C4-2B (cell line): ENCODE measurements around the gene GUCY2F.

Experiments
- H3K27ac ChIP-seq: fragments of 450-650 bp; 2 replicates; pipeline ENCODE4 v1.5.1; 2017
- ZFX ChIP-seq: fragments of 450-650 bp; IDR thresholded peaks from 2 replicates; pipeline ENCODE4 v1.6.1; 2017
- TF ChIP-seq, protein P1 (sequence below): fragments of 450-650 bp; conservative IDR thresholded peaks from 2 replicates; pipeline ENCODE4 v1.5.1; 2017; ENCODE audit warnings: mild to moderate bottlenecking

Gene GUCY2F

DNA sequence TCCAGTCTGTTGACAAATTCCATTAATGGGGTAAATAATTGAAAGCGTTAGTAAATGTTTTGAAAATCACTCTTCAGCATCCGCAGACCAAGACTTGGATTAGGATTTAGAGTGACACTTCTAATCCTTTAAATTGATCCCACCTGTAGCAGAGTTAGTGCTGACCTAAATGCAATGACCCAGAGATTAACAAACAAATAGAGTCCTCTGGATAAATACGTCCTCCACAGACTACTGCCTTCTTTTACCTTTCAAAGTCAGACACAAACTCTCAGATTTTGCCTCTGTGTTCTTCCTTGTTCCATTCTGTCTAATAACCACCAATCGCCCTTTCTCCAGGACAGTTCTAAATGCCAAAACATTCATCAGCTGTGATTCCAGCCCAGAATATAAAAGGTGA is at the start of gene GUCY2F:
Gene GUCY2F (minus strand): TSS at position 101 of the 400 bp plus-strand sequence. CDS start 6,150 bp downstream, outside the sequence.
- TF ChIP-seq, protein P1, sequence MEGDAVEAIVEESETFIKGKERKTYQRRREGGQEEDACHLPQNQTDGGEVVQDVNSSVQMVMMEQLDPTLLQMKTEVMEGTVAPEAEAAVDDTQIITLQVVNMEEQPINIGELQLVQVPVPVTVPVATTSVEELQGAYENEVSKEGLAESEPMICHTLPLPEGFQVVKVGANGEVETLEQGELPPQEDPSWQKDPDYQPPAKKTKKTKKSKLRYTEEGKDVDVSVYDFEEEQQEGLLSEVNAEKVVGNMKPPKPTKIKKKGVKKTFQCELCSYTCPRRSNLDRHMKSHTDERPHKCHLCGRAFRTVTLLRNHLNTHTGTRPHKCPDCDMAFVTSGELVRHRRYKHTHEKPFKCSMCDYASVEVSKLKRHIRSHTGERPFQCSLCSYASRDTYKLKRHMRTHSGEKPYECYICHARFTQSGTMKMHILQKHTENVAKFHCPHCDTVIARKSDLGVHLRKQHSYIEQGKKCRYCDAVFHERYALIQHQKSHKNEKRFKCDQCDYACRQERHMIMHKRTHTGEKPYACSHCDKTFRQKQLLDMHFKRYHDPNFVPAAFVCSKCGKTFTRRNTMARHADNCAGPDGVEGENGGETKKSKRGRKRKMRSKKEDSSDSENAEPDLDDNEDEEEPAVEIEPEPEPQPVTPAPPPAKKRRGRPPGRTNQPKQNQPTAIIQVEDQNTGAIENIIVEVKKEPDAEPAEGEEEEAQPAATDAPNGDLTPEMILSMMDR: no peak
- no peak for TF ChIP-seq ZFX
- H3K27ac ChIP-seq: no peak within 1 kb of the TSS

DNA sequence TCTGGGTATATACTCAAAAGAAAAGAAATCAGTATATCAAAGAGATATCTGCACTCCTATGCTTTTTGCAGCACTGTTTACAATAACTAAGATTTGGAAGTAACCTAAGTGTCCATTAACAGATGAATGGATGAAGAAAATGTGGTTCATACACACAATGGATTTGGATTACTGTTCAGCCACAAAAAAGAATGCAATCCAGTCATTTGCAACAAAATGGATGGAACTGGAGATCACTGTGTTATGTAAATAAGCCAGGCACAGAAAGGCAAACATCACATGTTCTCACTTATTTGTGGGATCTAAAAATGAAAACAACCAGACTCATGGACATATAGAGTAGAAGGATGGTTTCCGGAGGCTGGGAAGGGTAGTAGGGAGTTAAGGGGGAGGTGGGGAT is 37.1 kb upstream of the GUCY2F start:
- no peak for TF ChIP-seq ZFX
- TF ChIP-seq, protein P1: no peak

DNA sequence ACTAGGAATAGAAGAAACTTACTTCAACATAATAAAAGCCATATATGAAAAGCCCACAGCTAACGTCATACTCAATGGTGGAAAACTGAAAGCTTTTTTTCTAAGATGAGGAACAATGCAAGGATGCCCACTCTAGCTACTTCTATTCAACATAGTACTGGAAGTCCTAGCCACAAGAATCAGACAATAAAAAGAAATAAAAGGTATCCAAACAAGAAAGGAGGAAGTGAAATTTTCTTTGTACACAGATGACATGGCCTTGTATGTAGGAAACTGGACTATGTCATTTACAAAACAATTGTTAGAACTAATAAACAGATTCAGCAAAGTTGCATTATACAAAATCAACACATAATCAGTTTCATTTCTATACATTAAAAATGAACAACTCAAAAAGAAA is 29.2 kb upstream of the GUCY2F start:
- no peak overlapping the region for H3K27ac ChIP-seq
- no peak for TF ChIP-seq ZFX
- TF ChIP-seq, protein P1: no peak

More for the DNA sequence above, 37.1 kb upstream of the GUCY2F start:
- H3K27ac ChIP-seq: no peak overlapping the region

DNA sequence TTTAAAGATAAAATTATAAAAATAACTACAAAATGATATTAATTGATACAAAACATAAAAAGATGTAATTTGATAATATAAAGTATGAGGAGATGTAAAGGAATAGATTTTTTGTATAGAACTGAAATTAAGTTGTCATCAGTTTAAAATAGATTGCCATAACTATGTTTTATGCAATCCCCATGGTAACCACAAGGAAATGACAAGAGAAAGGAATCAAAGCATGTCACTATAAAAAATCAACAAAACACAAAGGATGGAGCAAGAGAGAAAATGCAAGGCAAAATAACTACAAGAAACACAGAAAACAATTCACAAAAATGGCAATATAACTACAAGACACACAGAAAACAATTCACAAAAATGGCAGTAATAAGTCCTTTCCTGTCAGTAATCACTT is 27.0 kb upstream of the GUCY2F start:
- TF ChIP-seq ZFX: no peak
- TF ChIP-seq, protein P1: no peak

DNA sequence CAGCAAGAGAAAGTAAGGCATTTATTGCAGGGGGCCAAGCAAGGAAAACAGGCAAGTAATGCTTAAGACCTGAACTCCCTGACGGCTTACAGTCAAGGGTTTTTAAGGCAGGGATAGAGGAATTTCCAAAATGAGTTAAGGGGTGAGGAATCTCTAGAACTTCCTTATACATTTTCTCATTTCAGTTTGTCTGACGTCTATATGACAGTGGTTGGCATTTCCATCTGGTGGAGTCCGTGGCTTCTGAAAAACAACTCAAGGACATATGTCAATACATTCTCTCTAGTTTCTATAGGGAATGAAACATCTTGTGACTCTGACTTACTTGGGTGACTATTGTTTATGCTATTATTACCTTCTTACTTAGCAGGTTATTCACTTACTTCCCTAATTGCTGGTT is 19.3 kb upstream of the GUCY2F start:
- TF ChIP-seq, protein P1: no peak
- TF ChIP-seq ZFX: no peak
- no peak overlapping the region for H3K27ac ChIP-seq

More for the DNA sequence above, 27.0 kb upstream of the GUCY2F start:
- H3K27ac ChIP-seq: no peak overlapping the region

DNA sequence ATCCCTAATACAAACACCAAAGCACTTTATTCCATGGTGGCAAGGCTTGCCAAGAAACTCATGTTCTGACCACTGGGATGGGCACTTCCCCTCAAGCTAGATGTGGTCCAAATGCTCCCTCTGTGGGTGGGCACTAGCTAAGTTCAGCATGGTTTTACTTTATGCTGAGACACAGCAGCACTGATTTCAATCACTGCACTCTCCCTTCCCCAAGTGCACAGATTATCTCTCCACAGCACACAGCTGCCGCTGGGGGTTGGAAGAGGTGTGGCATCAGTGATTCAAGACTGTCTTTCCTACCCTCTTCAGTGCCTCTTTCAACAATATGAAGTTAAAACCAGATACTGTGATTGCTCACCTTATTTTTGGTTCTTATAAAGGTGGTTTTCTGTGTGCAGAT is 16.5 kb upstream of the GUCY2F start:
- no peak overlapping the region for H3K27ac ChIP-seq
- no peak for TF ChIP-seq ZFX
- TF ChIP-seq, protein P1: no peak

DNA sequence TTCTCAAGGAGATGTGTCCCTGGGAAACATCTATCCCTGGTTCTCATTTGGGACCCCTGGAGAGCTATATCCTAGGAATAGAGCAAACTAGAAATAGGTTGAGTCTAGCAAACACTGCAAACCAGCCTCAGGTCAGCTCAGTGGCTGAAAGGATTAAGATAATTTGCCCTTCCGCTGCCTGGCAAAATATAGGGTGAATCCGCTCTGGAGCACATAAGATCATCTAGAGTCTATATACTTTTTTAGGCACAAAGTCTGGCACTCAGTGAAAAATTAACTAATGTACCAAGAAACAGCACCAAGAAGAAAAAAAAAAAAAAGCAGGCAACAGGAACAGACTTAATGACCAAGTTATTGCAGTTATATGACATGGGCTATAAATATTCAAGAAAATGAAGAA is 7.3 kb upstream of the GUCY2F start:
- TF ChIP-seq, protein P1: no peak
- TF ChIP-seq ZFX: no peak
- no peak overlapping the region for H3K27ac ChIP-seq
